HepG2 (cell line): ENCODE measurements around the gene NR4A2. TPM values are rescaled to one million over a fixed set of nuclear protein-coding genes. Genes with fewer than 3 reads are reported as not detected.

ENCODE experiments used
- ATAC-seq: fragments of 200-7000 bp; cut with Tn5 transposase; 3 replicates; pipeline ENCODE4 v1.9.1; 2020; ENCODE audit warnings: mild to moderate bottlenecking, moderate library complexity
- BruUV-seq: library from RNA; stranded (reverse); fragments of 400-500 nt; replicated peaks from 2 replicates; lab custom pipeline; 2021; lab: Mats Ljungman, UMichigan
- CTCF ChIA-PET: fragments of 300-600 bp; formaldehyde crosslinking; extraction: SDS; loops from one replicate; lab custom pipeline; 2021; ENCODE audit warnings: low total read pairs, inconsistent platforms, low intra/inter-chr PET ratio; lab: Yijun Ruan, JAX
- POLR2A ChIA-PET: fragments of 350-600 bp; sonication (Branson Sonifier 250); formaldehyde crosslinking; loops from one replicate; lab custom pipeline; 2020; ENCODE audit warnings: antibody characterized with exemption, inconsistent platforms; lab: Yijun Ruan, JAX
- DNase-seq: peaks from one replicate; pipeline ENCODE4 v3.0.0-alpha.2; 2015; ENCODE audit warnings: low spot score
- FAIRE-seq: peaks from 3 replicates; lab custom pipeline; 2011; peaks lifted over from hg19 to GRCh38; lab: Jason Lieb, UNC
- H2AFZ ChIP-seq: one replicate; pipeline ENCODE4 v1.6.1; 2011; ENCODE audit warnings: low read length, inconsistent platforms
- H3K27ac ChIP-seq: fragments of 300-600 bp; 3 replicates; pipeline ENCODE4 v1.8.0; 2011; ENCODE audit warnings: mixed run types, mild to moderate bottlenecking, mixed read lengths, low read length, inconsistent platforms; ENCODE audit not compliant: insufficient read depth; ENCODE audit errors: extremely low read length
- H3K27me3 ChIP-seq, 2 experiments: fragments of 200-600 bp in 1 of 2; 2 replicates in 1 of 2; 3 replicates in 1 of 2; pipeline versions ENCODE4 v1.6.0 to v1.8.0; 2011; ENCODE audit warnings: low read length in 2 of 2, mild to moderate bottlenecking in 2 of 2, moderate library complexity in 2 of 2, inconsistent platforms in 1 of 2; ENCODE audit not compliant: insufficient read depth in 2 of 2, control insufficient read depth in 1 of 2
- H3K36me3 ChIP-seq, 2 experiments: fragments of 200-600 bp in 1 of 2; replicated peaks in 1 of 2; 2 replicates in 1 of 2; 3 replicates in 1 of 2; pipeline versions ENCODE4 v1.5.1 to v1.8.0; 2011; ENCODE audit warnings: low read length in 2 of 2, inconsistent platforms in 1 of 2; ENCODE audit not compliant: insufficient read depth in 2 of 2, control insufficient read depth in 1 of 2
- H3K4me1 ChIP-seq: 2 replicates; pipeline ENCODE4 v1.5.1; 2012; ENCODE audit warnings: low read length, inconsistent platforms; ENCODE audit not compliant: insufficient read depth
- H3K4me2 ChIP-seq: 2 replicates; pipeline ENCODE4 v1.6.0; 2011; ENCODE audit warnings: low read depth, low read length, inconsistent platforms
- H3K4me3 ChIP-seq, 3 experiments: fragments of 200-600 bp in 1 of 3; sonication (generic), shearing (Covaris generic) in 1 of 3; replicated peaks in 1 of 3; 2 replicates each; pipeline ENCODE4 v1.5.1; 2011 to 2016; ENCODE audit warnings: low read length in 3 of 3, inconsistent platforms in 2 of 3, low read depth in 2 of 3, mild to moderate bottlenecking in 2 of 3, control low read depth in 1 of 3, mixed read lengths in 1 of 3; ENCODE audit not compliant: insufficient read depth in 1 of 3
- H3K79me2 ChIP-seq: one replicate; pipeline ENCODE4 v1.6.1; 2011; ENCODE audit warnings: low read length, inconsistent platforms; ENCODE audit not compliant: insufficient read depth
- H3K9ac ChIP-seq: 2 replicates; pipeline ENCODE4 v1.6.0; 2011; ENCODE audit warnings: mild to moderate bottlenecking, low read depth, low read length, inconsistent platforms; ENCODE audit not compliant: insufficient read depth
- H3K9me3 ChIP-seq: 2 replicates; pipeline ENCODE4 v1.5.1; 2012; ENCODE audit warnings: mild to moderate bottlenecking, low read length
- H4K20me1 ChIP-seq: 2 replicates; pipeline ENCODE4 v1.6.0; 2011; ENCODE audit warnings: inconsistent platforms, mild to moderate bottlenecking, low read length, moderate library complexity; ENCODE audit not compliant: insufficient read depth
- HIC2 ChIP-seq: sonication (generic); formaldehyde crosslinking; IDR thresholded peaks from 2 replicates; pipeline ENCODE4 v1.9.0; 2022; ENCODE audit warnings: low read depth, missing genetic modification reagents
- MBD4 ChIP-seq: IDR thresholded peaks from 2 replicates; pipeline ENCODE4 v1.6.1; 2012; ENCODE audit warnings: low read length, inconsistent platforms, borderline replicate concordance
- MED13 ChIP-seq: sonication (generic); formaldehyde crosslinking; IDR thresholded peaks from 2 replicates; pipeline ENCODE4 v1.5.0; 2020; ENCODE audit warnings: missing genetic modification reagents
- MTERF4 ChIP-seq: sonication (generic); formaldehyde crosslinking; IDR thresholded peaks from 2 replicates; pipeline ENCODE4 v1.8.0; 2023; ENCODE audit warnings: mild to moderate bottlenecking, missing genetic modification reagents
- PHF5A ChIP-seq: IDR thresholded peaks from one replicate; pipeline ENCODE4 v1.6.1; 2018; ENCODE audit warnings: low read depth, missing genetic modification reagents; ENCODE audit not compliant: unreplicated experiment
- SETDB1 ChIP-seq: sonication (generic); formaldehyde crosslinking; IDR thresholded peaks from 2 replicates; pipeline ENCODE4 v1.5.1; 2020; ENCODE audit warnings: missing genetic modification reagents, mild to moderate bottlenecking, borderline replicate concordance
- SRF ChIP-seq: IDR thresholded peaks from 2 replicates; pipeline ENCODE4 v1.6.1; 2011; ENCODE audit warnings: mild to moderate bottlenecking, low read depth, low read length, moderate library complexity
- ZHX1 ChIP-seq: sonication (generic); formaldehyde crosslinking; IDR thresholded peaks from 2 replicates; pipeline ENCODE4 v1.8.1; 2022; ENCODE audit warnings: low read depth, mild to moderate bottlenecking, missing genetic modification reagents
- ZNF230 ChIP-seq: sonication (generic); formaldehyde crosslinking; IDR thresholded peaks from 2 replicates; pipeline ENCODE4 v1.4.0; 2020; ENCODE audit warnings: mild to moderate bottlenecking, missing genetic modification reagents
- ZNF282 ChIP-seq: fragments of 450-650 bp; IDR thresholded peaks from 2 replicates; pipeline ENCODE4 v1.6.1; 2018; ENCODE audit not compliant: partially characterized antibody
- ZNF30 ChIP-seq: sonication (generic); formaldehyde crosslinking; IDR thresholded peaks from 2 replicates; pipeline ENCODE4 v1.5.0; 2020; ENCODE audit warnings: mild to moderate bottlenecking, missing genetic modification reagents
- ZNF569 ChIP-seq: sonication (generic); formaldehyde crosslinking; IDR thresholded peaks from 2 replicates; pipeline ENCODE4 v1.5.0; 2020; ENCODE audit warnings: mild to moderate bottlenecking, missing genetic modification reagents, moderate library complexity, borderline replicate concordance
- ZNF615 ChIP-seq: sonication (generic); formaldehyde crosslinking; IDR thresholded peaks from 2 replicates; pipeline ENCODE4 v1.5.0; 2020; ENCODE audit warnings: mild to moderate bottlenecking, missing genetic modification reagents, borderline replicate concordance
- ZNF652 ChIP-seq: IDR thresholded peaks from 2 replicates; pipeline ENCODE4 v1.6.1; 2016; ENCODE audit warnings: low read depth, borderline replicate concordance
- in situ Hi-C: cut with HindIII; loops from 2 replicates; pipeline ENCODE4 v1.10.0; 2017; ENCODE audit warnings: low pct_unique_long_range_greater_than_20kb; ENCODE audit not compliant: extremely low pct_ligation_motif_present
- intact Hi-C: fragments of 100-400 bp; cut with micrococcal nuclease; formaldehyde crosslinking; loops from one replicate; pipeline ENCODE4 v1.10.0; 2022; ENCODE audit not compliant: unreplicated experiment
- polyA plus RNA-seq, 8 experiments: library from polyadenylated mRNA; depleted of rRNA in 3 of 8; stranded (reverse) in 7 of 8; unstranded in 1 of 8; fragments of >200 nt; fragmentation: Illumina TruSeq in 4 of 8; extraction: Trizol in 4 of 8; gene quantifications; 2 replicates each; pipeline versions ENCODE4 v1.2.1 to v1.2.3, GENCODE V29; 2011 to 2016; ENCODE audit warnings: low read depth in 4 of 8, missing spikeins in 1 of 8, mixed read lengths in 1 of 8; ENCODE audit not compliant: insufficient read depth in 1 of 8
- total RNA-seq, 5 experiments: library from RNA; depleted of rRNA; stranded (reverse); fragments of >200 nt; fragmentation: Illumina TruSeq; extraction: Trizol; gene quantifications; 2 replicates each; pipeline ENCODE4 v1.2.3, GENCODE V29; 2016; ENCODE audit warnings: low read depth in 1 of 5

Gene NR4A2
- total and polyA plus RNA-seq, 2 of the 13 experiments (the other 11 are each of a cell fraction or from before 2014, with no cell fraction given): not detected

- Histone ChIP-seq H3K9me3 (no peaks in the 10 kb centered on the region), H3K27ac (no peak overlapping the region), H3K4me1 (peaks cover 9% of the 10 kb centered on the region), H3K27me3 (no peaks in the 10 kb centered on the region), H3K4me3 (no peak overlapping the region), H3K9ac (no peak overlapping the region), H4K20me1 (no peaks in the 10 kb centered on the region), H3K79me2 (no peaks in the 10 kb centered on the region)
- POLR2A ChIA-PET: no interaction called here
- no peak for ATAC-seq
- no peak for FAIRE-seq
- BruUV-seq: no TSS peak
- TF ChIP-seq ZNF230 (CRISPR knock-in tag): no peak
- TF ChIP-seq MBD4: no peak
- no peak for TF ChIP-seq MED13
- no peak for TF ChIP-seq ZNF30 (CRISPR knock-in tag)
- no peak for TF ChIP-seq ZNF615 (CRISPR knock-in tag)
- no peak for TF ChIP-seq ZNF652 (CRISPR knock-in tag)
- TF ChIP-seq PHF5A: no peak
- TF ChIP-seq HIC2: no peak
- no peak for TF ChIP-seq SETDB1 (CRISPR knock-in tag)
- no peak for TF ChIP-seq SRF
- no peak for TF ChIP-seq ZNF569 (CRISPR knock-in tag)
- no peak for TF ChIP-seq ZNF282
- TF ChIP-seq ZHX1 (CRISPR knock-in tag): no peak
- TF ChIP-seq MTERF4: no peak
- TF ChIP-seq, all 625 proteins: peak for 0
- in situ Hi-C loops: no loop called here
- CTCF ChIA-PET: no interaction called here
- Histone ChIP-seq H3K4me2 (no peak overlapping the region), H3K36me3 (no peaks in the 10 kb centered on the region), H2AFZ (no peak overlapping the region)
- DNase-seq: no peak
- intact Hi-C loops: no loop called here
Observed at GRCh38 chr2:156310773-156311172, 21.7 kb downstream of the NR4A2 start.
